Left ventricle myocardium inferior (tissue), 1 donor: Measurements from ENCODE around the gene KLHL24. TPM values are rescaled to one million over a fixed set of nuclear protein-coding genes. Genes with fewer than 3 reads are reported as not detected.

Experiments used
- DNase-seq: peaks from one replicate; pipeline ENCODE4 v3.0.0-alpha.2; 2020
- H3K27ac ChIP-seq: fragments of 200-600 bp; replicated peaks from 2 replicates; pipeline ENCODE4 v1.8.0; 2021
- H3K27me3 ChIP-seq: fragments of 200-600 bp; 2 replicates; pipeline ENCODE4 v1.8.0; 2021; ENCODE audit warnings: low read depth
- H3K36me3 ChIP-seq: fragments of 200-600 bp; 2 replicates; pipeline ENCODE4 v1.8.0; 2021
- H3K4me1 ChIP-seq: fragments of 200-600 bp; 2 replicates; pipeline ENCODE4 v1.8.0; 2021
- H3K4me3 ChIP-seq: fragments of 200-600 bp; 2 replicates; pipeline ENCODE4 v1.8.0; 2021; ENCODE audit warnings: mild to moderate bottlenecking, moderate library complexity
- H3K9me3 ChIP-seq: fragments of 200-600 bp; replicated peaks from 2 replicates; pipeline ENCODE4 v1.8.0; 2021
- CTCF ChIP-seq: fragments of 200-600 bp; IDR thresholded peaks from 2 replicates; pipeline ENCODE4 v1.8.0; 2021; ENCODE audit warnings: antibody characterized with exemption, mild to moderate bottlenecking, borderline replicate concordance
- intact Hi-C: fragments of 100-400 bp; cut with micrococcal nuclease; formaldehyde crosslinking; loops from one replicate; pipeline ENCODE4 v1.11.0; 2022
- total RNA-seq: library from RNA; stranded (reverse); fragmentation: NEBNext Ultra II Directional; extraction: Animal tissue kit (Norgen Biotek cat#: 25700); gene quantifications from one replicate; pipeline ENCODE4 v1.2.1, GENCODE V29; 2021
- donor health status: DM: no; HTN: yes; CAD: no; lungs with severe emphysema.

KLHL24 gene
- total RNA-seq, 1 donor from 2014 or later = 217 TPM

GRCh38 chr3:183725387-183725786 is 90.0 kb downstream of the KLHL24 start:
- Histone ChIP-seq H3K27ac (no peak overlapping the region), H3K36me3 (peaks cover 88% of the 10 kb centered on the region), H3K9me3 (no peaks in the 10 kb centered on the region), H3K4me3 (no peak overlapping the region), H3K27me3 (no peaks in the 10 kb centered on the region), H3K4me1 (no peaks in the 10 kb centered on the region)
- no peak for DNase-seq
- intact Hi-C loops = no loop called here
- TF ChIP-seq CTCF = no peak

GRCh38 chr3:183728204-183728603 is 92.8 kb downstream of the KLHL24 start:
- no peak overlapping the region for H3K27ac ChIP-seq
- DNase-seq = no peak
- no peak for TF ChIP-seq CTCF

GRCh38 chr3:183730361-183730760 is 94.9 kb downstream of the KLHL24 start:
- H3K4me1 ChIP-seq = peaks cover 15% of the 10 kb centered on the region
- DNase-seq = no peak
- no peak overlapping the region for H3K27ac ChIP-seq
- peaks cover 72% of the 10 kb centered on the region for H3K36me3 ChIP-seq
- H3K27me3 ChIP-seq = no peaks in the 10 kb centered on the region
- no peak overlapping the region for H3K4me3 ChIP-seq
- TF ChIP-seq CTCF = no peak
- intact Hi-C loops = no loop called here
- H3K9me3 ChIP-seq = no peaks in the 10 kb centered on the region

More at GRCh38 chr3:183728204-183728603, 92.8 kb downstream of the KLHL24 start:
- Histone ChIP-seq H3K4me3 (no peak overlapping the region), H3K4me1 (no peaks in the 10 kb centered on the region), H3K27me3 (no peaks in the 10 kb centered on the region), H3K9me3 (no peaks in the 10 kb centered on the region), H3K36me3 (peaks cover 85% of the 10 kb centered on the region)
- intact Hi-C loops = no loop called here

GRCh38 chr3:183731611-183732010 is 96.2 kb downstream of the KLHL24 start:
- Histone ChIP-seq H3K4me3 (no peak overlapping the region), H3K27me3 (no peaks in the 10 kb centered on the region), H3K9me3 (no peaks in the 10 kb centered on the region), H3K4me1 (peaks cover 16% of the 10 kb centered on the region), H3K27ac (no peak overlapping the region), H3K36me3 (peaks cover 66% of the 10 kb centered on the region)
- intact Hi-C loops = no loop called here
- DNase-seq = no peak
- TF ChIP-seq CTCF = no peak

GRCh38 chr3:183733553-183733952 is 98.1 kb downstream of the KLHL24 start:
- peaks cover 63% of the 10 kb centered on the region for H3K36me3 ChIP-seq
- H3K4me1 ChIP-seq = peaks cover 16% of the 10 kb centered on the region
- no peak overlapping the region for H3K4me3 ChIP-seq
- H3K9me3 ChIP-seq = no peaks in the 10 kb centered on the region
- intact Hi-C loops = no loop called here
- no peak for TF ChIP-seq CTCF
- no peak for DNase-seq
- H3K27me3 ChIP-seq = no peaks in the 10 kb centered on the region
- peak overlapping the region; percentile 49 for H3K27ac ChIP-seq

Other genes with a start within 250 kb of the KLHL24 start
- 0.91 TPM for gene MCF2L2, start 207.0 kb upstream of the KLHL24 start, total RNA-seq
- 0.69 TPM for gene KLHL6, start 79.9 kb upstream of the KLHL24 start, total RNA-seq
- gene YEATS2, start 62.2 kb downstream of the KLHL24 start, total RNA-seq = 10.7 TPM
- gene MAP6D1, start 190.0 kb downstream of the KLHL24 start, total RNA-seq = 2.4 TPM
- gene PARL, start 249.3 kb downstream of the KLHL24 start, total RNA-seq = 52.8 TPM